LNCAP (cell line): Measurements from ENCODE around the gene LATS1.

Experiments
- TF ChIP-seq, protein P1 (sequence below): fragments of 450-650 bp; IDR thresholded peaks from 2 replicates; pipeline ENCODE4 v1.5.1; 2017; ENCODE audit warnings: mild to moderate bottlenecking

Gene LATS1

DNA sequence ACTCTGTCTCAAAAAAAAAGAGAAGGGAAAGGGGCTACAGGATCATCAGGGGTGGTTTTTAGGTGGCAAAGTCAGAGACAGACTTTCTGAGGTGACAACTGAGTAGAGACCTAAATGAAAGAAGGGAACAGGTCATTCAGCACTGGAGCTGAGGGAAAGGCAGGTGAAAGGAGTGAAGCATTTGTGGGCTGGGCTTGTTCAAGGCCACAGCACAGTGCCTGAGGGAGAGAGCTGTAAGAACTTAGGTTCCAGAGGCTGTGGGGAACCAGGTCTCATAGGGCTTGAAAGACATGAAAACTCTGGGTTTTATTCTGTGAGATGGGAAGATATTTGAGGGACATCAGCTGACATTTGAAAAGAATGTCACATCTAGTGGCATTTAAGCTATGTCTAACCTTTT is 90.2 kb downstream of the LATS1 start:
- TF ChIP-seq, protein P1, sequence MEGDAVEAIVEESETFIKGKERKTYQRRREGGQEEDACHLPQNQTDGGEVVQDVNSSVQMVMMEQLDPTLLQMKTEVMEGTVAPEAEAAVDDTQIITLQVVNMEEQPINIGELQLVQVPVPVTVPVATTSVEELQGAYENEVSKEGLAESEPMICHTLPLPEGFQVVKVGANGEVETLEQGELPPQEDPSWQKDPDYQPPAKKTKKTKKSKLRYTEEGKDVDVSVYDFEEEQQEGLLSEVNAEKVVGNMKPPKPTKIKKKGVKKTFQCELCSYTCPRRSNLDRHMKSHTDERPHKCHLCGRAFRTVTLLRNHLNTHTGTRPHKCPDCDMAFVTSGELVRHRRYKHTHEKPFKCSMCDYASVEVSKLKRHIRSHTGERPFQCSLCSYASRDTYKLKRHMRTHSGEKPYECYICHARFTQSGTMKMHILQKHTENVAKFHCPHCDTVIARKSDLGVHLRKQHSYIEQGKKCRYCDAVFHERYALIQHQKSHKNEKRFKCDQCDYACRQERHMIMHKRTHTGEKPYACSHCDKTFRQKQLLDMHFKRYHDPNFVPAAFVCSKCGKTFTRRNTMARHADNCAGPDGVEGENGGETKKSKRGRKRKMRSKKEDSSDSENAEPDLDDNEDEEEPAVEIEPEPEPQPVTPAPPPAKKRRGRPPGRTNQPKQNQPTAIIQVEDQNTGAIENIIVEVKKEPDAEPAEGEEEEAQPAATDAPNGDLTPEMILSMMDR: no peak

GRCh38 chr6:149615805-149616204 is 102.1 kb downstream of the LATS1 start:
- TF ChIP-seq, protein P1: no peak

DNA sequence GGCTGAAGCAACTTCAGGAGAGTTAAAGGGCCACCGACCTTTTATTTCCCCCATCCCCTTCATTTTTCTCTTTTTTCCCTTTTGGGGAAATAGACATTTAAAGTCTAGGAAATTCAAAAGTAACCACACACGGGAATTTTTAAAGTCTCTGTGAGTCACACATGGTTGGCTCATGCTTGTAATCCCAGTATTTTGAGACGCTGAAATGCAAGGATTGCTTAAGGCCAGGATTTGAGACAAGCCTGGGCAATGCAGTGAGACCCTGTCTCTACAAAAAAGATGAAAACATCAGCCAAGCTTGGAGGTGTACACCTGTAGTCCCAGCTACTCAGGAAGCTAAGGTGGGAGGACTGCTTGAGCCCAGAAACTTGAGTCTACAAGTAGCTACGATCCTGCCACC is 103.6 kb downstream of the LATS1 start:
- TF ChIP-seq, protein P1: no peak

DNA sequence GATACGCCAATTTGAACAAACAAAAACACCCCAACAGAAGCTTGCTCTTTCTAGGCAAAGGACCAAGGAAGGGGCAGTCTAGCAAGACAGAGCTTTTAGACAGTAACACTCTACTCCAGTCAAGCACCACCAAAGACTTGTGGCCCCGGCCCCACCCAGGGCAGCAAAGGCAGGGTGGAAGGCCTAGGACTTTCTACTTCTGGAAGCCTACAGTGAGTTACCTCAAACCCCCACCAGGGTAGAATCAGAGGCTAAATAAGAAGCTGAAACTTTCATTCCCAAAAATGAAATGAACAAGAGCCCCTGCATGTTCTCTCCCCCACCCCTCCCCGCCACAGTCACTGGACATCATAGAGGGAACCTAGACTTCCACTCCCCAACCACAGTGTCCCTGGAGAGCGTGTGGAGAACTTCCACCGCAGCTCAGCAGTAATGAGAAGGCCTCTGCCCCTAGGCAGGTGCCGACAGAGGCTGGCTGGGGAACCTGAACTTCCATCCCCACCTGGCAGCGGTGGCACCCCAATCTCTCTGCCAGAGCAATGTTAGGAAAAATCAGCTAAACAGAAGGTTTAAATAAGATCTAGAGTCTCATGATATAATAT is 109.4 kb downstream of the LATS1 start:
- TF ChIP-seq, protein P1: no peak
